ENCODE results near the gene CACNG3. TPM values are rescaled to one million over a fixed set of nuclear protein-coding genes. Genes with fewer than 3 reads are reported as not detected.

Gene CACNG3
- total RNA-seq, 1 experiment from 2014 or later, result not detected

DNA sequence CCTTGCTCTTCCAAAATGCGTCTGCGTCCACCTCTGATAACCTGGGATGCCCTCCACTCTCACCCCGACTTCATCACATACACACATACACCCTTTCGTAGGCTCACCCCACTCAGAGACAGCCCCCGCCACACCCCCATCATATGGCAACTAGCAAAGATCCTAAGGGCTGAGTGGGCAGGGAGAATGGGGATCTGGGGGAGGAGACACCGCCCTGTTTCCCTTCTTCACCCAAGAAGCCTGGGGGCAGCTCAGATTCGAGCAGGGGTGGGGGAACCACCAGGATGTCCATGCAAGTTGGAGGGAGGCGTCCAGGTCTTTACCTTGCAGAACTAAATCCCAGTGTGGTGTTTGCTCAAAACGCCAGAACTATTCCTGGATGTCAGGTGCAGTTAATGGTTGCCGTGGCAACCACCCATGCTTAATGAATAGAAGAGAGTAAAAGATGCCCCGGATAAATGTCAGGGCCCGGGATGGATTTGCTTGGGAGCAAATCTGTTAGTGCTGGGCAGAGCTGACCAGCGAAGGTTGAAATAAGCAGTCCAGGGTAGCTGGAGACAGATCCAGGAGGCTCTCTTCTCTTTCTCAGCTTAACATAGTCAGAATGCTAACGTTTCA is 72.8 kb downstream of the CACNG3 start:
- H3K4me3 Mint-ChIP-seq, result no peak overlapping the region; a peak in 1 of 5 replicates

More for the DNA sequence above, 72.8 kb downstream of the CACNG3 start:
- H4K20me1 ChIP-seq (ENCODE audit: control insufficient read depth, insufficient read depth, insufficient read length), result no peaks in the 10 kb centered on the region
- H3K36me3 Mint-ChIP-seq (ENCODE audit: insufficient read depth in 1 of 3, low read depth in 3 of 3), result 0 out of 7 replicates have a peak, but pooled peaks cover 0 to 1% (median 0%) of the 10 kb centered on the region in 3 experiments
- no peak overlapping the region for H3K23ac ChIP-seq (ENCODE audit: insufficient read length, low read depth, low read length)
- H2BK12ac ChIP-seq (ENCODE audit: insufficient read length, low read depth, low read length), result no peak overlapping the region
- no peak overlapping the region for H3K18ac ChIP-seq (ENCODE audit: insufficient read length, low read depth, low read length)
- no peaks in the 10 kb centered on the region for H3K4me1 ChIP-seq (ENCODE audit: insufficient read depth, low read length)
- H3K27me3 ChIP-seq (ENCODE audit: insufficient read depth, low read length), result no peaks in the 10 kb centered on the region
- no peaks in the 10 kb centered on the region for H3K9me3 Mint-ChIP-seq
- H2AFZ ChIP-seq (ENCODE audit: low read length), result no peak overlapping the region
- DNase-seq, result no peak
- no peak overlapping the region for H3K27ac ChIP-seq (ENCODE audit: insufficient read length, low read depth, low read length)
- H2BK5ac ChIP-seq (ENCODE audit: insufficient read length, low read length), result no peak overlapping the region
- no peak overlapping the region for H3K27ac Mint-ChIP-seq
- no peaks in the 10 kb centered on the region for H3K9me3 ChIP-seq (ENCODE audit: control insufficient read depth, low read depth, low read length)
- peaks cover 6 to 8% of the 10 kb centered on the region in 2 experiments; a peak in 3 of 4 replicates for H3K4me1 Mint-ChIP-seq
- no peak overlapping the region for H2AK5ac ChIP-seq (ENCODE audit: insufficient read length, low read length)
- no CpG with 5 or more reads among the region's 14 CpGs for WGBS (ENCODE audit: extremely low coverage, insufficient read length, low lambda C conversion rate)
- no peak overlapping the region for H3K14ac ChIP-seq (ENCODE audit: insufficient read depth, low read length)
- H3K23me2 ChIP-seq (ENCODE audit: insufficient read length, low read depth, low read length, poor library complexity, severe bottlenecking), result no peaks in the 10 kb centered on the region
- H3K4me2 ChIP-seq (ENCODE audit: insufficient read depth, insufficient read length, low read length), result no peak overlapping the region
- no peak overlapping the region for H3T11ph ChIP-seq (ENCODE audit: low read length)
- TF ChIP-seq, protein P1, sequence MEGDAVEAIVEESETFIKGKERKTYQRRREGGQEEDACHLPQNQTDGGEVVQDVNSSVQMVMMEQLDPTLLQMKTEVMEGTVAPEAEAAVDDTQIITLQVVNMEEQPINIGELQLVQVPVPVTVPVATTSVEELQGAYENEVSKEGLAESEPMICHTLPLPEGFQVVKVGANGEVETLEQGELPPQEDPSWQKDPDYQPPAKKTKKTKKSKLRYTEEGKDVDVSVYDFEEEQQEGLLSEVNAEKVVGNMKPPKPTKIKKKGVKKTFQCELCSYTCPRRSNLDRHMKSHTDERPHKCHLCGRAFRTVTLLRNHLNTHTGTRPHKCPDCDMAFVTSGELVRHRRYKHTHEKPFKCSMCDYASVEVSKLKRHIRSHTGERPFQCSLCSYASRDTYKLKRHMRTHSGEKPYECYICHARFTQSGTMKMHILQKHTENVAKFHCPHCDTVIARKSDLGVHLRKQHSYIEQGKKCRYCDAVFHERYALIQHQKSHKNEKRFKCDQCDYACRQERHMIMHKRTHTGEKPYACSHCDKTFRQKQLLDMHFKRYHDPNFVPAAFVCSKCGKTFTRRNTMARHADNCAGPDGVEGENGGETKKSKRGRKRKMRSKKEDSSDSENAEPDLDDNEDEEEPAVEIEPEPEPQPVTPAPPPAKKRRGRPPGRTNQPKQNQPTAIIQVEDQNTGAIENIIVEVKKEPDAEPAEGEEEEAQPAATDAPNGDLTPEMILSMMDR (conservative IDR thresholded peaks at IDR 0.05), result no peak
- H4K91ac ChIP-seq (ENCODE audit: insufficient read length, low read depth, low read length), result no peak overlapping the region
- H2BK20ac ChIP-seq (ENCODE audit: low read depth, low read length, poor library complexity, severe bottlenecking), result no peak overlapping the region
- H3K27me3 Mint-ChIP-seq (ENCODE audit: low read depth), result peaks cover 8% of the 10 kb centered on the region
- no peak overlapping the region for H3K9ac ChIP-seq (ENCODE audit: extremely low read depth, insufficient read length, low read length)
- no peak overlapping the region for H3K56ac ChIP-seq (ENCODE audit: insufficient read length, low read depth, low read length)
- no peak overlapping the region for H4K8ac ChIP-seq (replicated peaks; ENCODE audit: insufficient read length, low read depth, low read length)
- H2BK15ac ChIP-seq (ENCODE audit: low read depth, low read length), result no peak overlapping the region
- no peaks in the 10 kb centered on the region for H3K79me2 ChIP-seq (ENCODE audit: insufficient read depth, low read length)
- no peak overlapping the region for H4K5ac ChIP-seq (ENCODE audit: insufficient read length, low read depth, low read length)
- H3K4ac ChIP-seq (ENCODE audit: low read depth, low read length), result no peak overlapping the region
- H2BK120ac ChIP-seq (ENCODE audit: low read depth, low read length, poor library complexity, severe bottlenecking), result no peak overlapping the region
- no peaks in the 10 kb centered on the region for H3K79me1 ChIP-seq (ENCODE audit: insufficient read depth, low read depth, low read length, poor library complexity, severe bottlenecking)
